Astrocyte (in vitro differentiated cells and primary cell): Measurements from ENCODE around the gene CNN3. TPM values are rescaled to one million over a fixed set of nuclear protein-coding genes. Genes with fewer than 3 reads are reported as not detected.

ENCODE experiments used
- DNase-seq: peaks from one replicate; pipeline ENCODE4 v3.0.0-alpha.2; 2010; ENCODE audit warnings: low read depth
- FAIRE-seq: peaks from 2 replicates; lab custom pipeline; 2011; peaks lifted over from hg19 to GRCh38; lab: Jason Lieb, UNC
- H2AFZ ChIP-seq: 2 replicates; pipeline ENCODE4 v1.6.0; 2012; ENCODE audit warnings: low read depth, low read length, inconsistent platforms
- H3K27ac ChIP-seq: 2 replicates; pipeline ENCODE4 v1.5.1; 2011; ENCODE audit warnings: low read depth, low read length, inconsistent platforms
- H3K27me3 ChIP-seq: 2 replicates; pipeline ENCODE4 v1.6.0; 2011; ENCODE audit warnings: low read length, inconsistent platforms; ENCODE audit not compliant: insufficient read depth
- H3K36me3 ChIP-seq: 2 replicates; pipeline ENCODE4 v1.5.1; 2011; ENCODE audit warnings: low read length, inconsistent platforms; ENCODE audit not compliant: insufficient read depth
- H3K4me1 ChIP-seq: 2 replicates; pipeline ENCODE4 v1.5.1; 2011; ENCODE audit warnings: low read length, inconsistent platforms; ENCODE audit not compliant: insufficient read depth
- H3K4me2 ChIP-seq: 2 replicates; pipeline ENCODE4 v1.6.0; 2012; ENCODE audit warnings: low read length, inconsistent platforms
- H3K4me3 ChIP-seq: 2 replicates; pipeline ENCODE4 v1.5.1; 2011; ENCODE audit warnings: low read depth, mild to moderate bottlenecking, low read length, inconsistent platforms; ENCODE audit not compliant: insufficient read depth
- H3K79me2 ChIP-seq: 2 replicates; pipeline ENCODE4 v1.6.0; 2012; ENCODE audit warnings: mild to moderate bottlenecking, low read length, inconsistent platforms; ENCODE audit not compliant: insufficient read depth
- H3K9ac ChIP-seq: 2 replicates; pipeline ENCODE4 v1.6.0; 2012; ENCODE audit warnings: mild to moderate bottlenecking, low read length, inconsistent platforms
- H3K9me3 ChIP-seq: 2 replicates; pipeline ENCODE4 v1.5.1; 2012; ENCODE audit warnings: low read depth, mild to moderate bottlenecking, low read length, inconsistent platforms; ENCODE audit not compliant: insufficient read depth
- H4K20me1 ChIP-seq: 2 replicates; pipeline ENCODE4 v1.6.0; 2012; ENCODE audit warnings: low read length, inconsistent platforms; ENCODE audit not compliant: insufficient read depth
- H3K27ac Mint-ChIP-seq: one replicate; pipeline ENCODE4 v1.8.0; 2021; ENCODE audit warnings: mild to moderate bottlenecking, mixed read lengths; ENCODE audit not compliant: unreplicated experiment
- H3K27me3 Mint-ChIP-seq: one replicate; pipeline ENCODE4 v1.8.0; 2021; ENCODE audit warnings: low read depth, mixed read lengths; ENCODE audit not compliant: unreplicated experiment
- H3K36me3 Mint-ChIP-seq: one replicate; pipeline ENCODE4 v1.8.0; 2021; ENCODE audit warnings: low read depth, mixed read lengths; ENCODE audit not compliant: unreplicated experiment
- H3K4me1 Mint-ChIP-seq: one replicate; pipeline ENCODE4 v1.8.0; 2021; ENCODE audit warnings: low read depth, mixed read lengths; ENCODE audit not compliant: unreplicated experiment
- H3K4me3 Mint-ChIP-seq: one replicate; pipeline ENCODE4 v1.8.0; 2021; ENCODE audit warnings: mild to moderate bottlenecking, moderate library complexity, mixed read lengths; ENCODE audit not compliant: unreplicated experiment
- H3K9me3 Mint-ChIP-seq: one replicate; pipeline ENCODE4 v1.8.0; 2021; ENCODE audit warnings: mild to moderate bottlenecking, mixed read lengths; ENCODE audit not compliant: unreplicated experiment
- EZH2 ChIP-seq: IDR thresholded peaks from 2 replicates; pipeline ENCODE4 v1.6.1; 2012; ENCODE audit warnings: mild to moderate bottlenecking, low read length, inconsistent platforms; ENCODE audit not compliant: insufficient read depth
- total RNA-seq: library from RNA; stranded (reverse); gene quantifications from 2 replicates; pipeline ENCODE4 v1.2.1, GENCODE V29; 2021
- TF ChIP-seq, protein P1 (sequence below): IDR thresholded peaks from 2 replicates; pipeline ENCODE4 v1.5.1; 2011; ENCODE audit warnings: low read depth, mild to moderate bottlenecking, inconsistent platforms, low read length, moderate library complexity; ENCODE audit not compliant: insufficient read depth

CNN3 gene
- total RNA-seq, 1 donor from 2014 or later = 515 TPM

DNA sequence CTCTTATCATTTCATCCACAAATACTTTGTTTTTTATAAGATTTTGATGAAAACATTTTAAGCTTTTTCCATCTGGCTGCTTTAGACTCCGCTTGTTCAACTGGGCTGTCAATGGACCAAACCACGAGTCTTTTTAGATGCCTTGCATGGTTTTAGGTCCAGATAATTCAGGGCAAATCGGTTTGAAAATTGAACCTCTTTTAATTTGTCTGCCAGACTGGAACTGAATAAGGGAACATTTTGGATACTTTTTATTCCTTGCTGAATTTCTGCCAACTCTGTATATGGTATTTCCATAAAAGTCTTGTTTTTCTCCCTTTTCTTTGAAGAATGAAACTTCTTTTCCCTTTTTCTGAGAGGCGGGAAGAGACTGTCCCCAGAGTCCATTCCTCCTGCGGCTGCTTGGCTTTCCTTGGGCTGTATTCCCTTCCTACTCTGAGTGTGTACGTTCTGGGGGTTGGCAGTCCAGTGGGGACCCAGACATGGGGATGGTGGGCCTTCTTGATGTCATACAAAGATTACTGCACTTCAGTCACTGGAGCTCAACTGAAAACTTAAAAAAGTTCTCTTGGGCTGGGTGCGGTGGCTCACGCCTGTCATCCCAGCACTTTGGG is 46.5 kb upstream of the CNN3 start:
- H3K4me2 ChIP-seq = no peak overlapping the region
- Mint-ChIP-seq H3K27me3 (no peaks in the 10 kb centered on the region), H3K27ac (peak overlapping the region; percentile 76), H3K4me3 (no peak overlapping the region), H3K36me3 (no peaks in the 10 kb centered on the region), H3K4me1 (peaks cover 34% of the 10 kb centered on the region), H3K9me3 (peaks cover 5% of the 10 kb centered on the region)
- FAIRE-seq (peak; percentile 52), DNase-seq (peak; percentile 65)
- H3K4me3 ChIP-seq = no peak overlapping the region
- no peak overlapping the region for H2AFZ ChIP-seq
- H3K27me3 ChIP-seq = no peaks in the 10 kb centered on the region
- H3K4me1 ChIP-seq = peaks cover 27% of the 10 kb centered on the region
- TF ChIP-seq, protein P1, sequence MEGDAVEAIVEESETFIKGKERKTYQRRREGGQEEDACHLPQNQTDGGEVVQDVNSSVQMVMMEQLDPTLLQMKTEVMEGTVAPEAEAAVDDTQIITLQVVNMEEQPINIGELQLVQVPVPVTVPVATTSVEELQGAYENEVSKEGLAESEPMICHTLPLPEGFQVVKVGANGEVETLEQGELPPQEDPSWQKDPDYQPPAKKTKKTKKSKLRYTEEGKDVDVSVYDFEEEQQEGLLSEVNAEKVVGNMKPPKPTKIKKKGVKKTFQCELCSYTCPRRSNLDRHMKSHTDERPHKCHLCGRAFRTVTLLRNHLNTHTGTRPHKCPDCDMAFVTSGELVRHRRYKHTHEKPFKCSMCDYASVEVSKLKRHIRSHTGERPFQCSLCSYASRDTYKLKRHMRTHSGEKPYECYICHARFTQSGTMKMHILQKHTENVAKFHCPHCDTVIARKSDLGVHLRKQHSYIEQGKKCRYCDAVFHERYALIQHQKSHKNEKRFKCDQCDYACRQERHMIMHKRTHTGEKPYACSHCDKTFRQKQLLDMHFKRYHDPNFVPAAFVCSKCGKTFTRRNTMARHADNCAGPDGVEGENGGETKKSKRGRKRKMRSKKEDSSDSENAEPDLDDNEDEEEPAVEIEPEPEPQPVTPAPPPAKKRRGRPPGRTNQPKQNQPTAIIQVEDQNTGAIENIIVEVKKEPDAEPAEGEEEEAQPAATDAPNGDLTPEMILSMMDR = no peak
- TF ChIP-seq EZH2 = no peak
- no peaks in the 10 kb centered on the region for H3K9me3 ChIP-seq
- H3K9ac ChIP-seq = no peak overlapping the region
- H3K27ac ChIP-seq = peak overlapping the region; percentile 12
- H3K36me3 ChIP-seq = no peaks in the 10 kb centered on the region
- no peaks in the 10 kb centered on the region for H4K20me1 ChIP-seq
- H3K79me2 ChIP-seq = no peaks in the 10 kb centered on the region

- H3K9ac ChIP-seq = peak overlapping the region; percentile 13
Observed at GRCh38 chr1:94971491-94971924, 44.6 kb upstream of the CNN3 start.

More at GRCh38 chr1:94971491-94971924, 44.6 kb upstream of the CNN3 start:
- DNase-seq (peak; percentile 68), FAIRE-seq (peak; percentile 56)
- Histone ChIP-seq H3K27ac (peak overlapping the region; percentile 33), H3K4me1 (peaks cover 27% of the 10 kb centered on the region), H3K4me3 (no peak overlapping the region), H3K9me3 (no peaks in the 10 kb centered on the region), H3K4me2 (peak overlapping the region; percentile 44), H3K36me3 (no peaks in the 10 kb centered on the region), H2AFZ (no peak overlapping the region), H3K79me2 (no peaks in the 10 kb centered on the region), H3K27me3 (no peaks in the 10 kb centered on the region), H4K20me1 (no peaks in the 10 kb centered on the region)
- no peak for TF ChIP-seq EZH2
- TF ChIP-seq, protein P1 = no peak
- Mint-ChIP-seq H3K9me3 (no peaks in the 10 kb centered on the region), H3K4me3 (no peak overlapping the region), H3K27me3 (no peaks in the 10 kb centered on the region), H3K27ac (peak overlapping the region; percentile 85), H3K4me1 (peaks cover 34% of the 10 kb centered on the region), H3K36me3 (peaks cover 4% of the 10 kb centered on the region)
